K562 (cell line): Measurements from ENCODE around the gene STS.

Experiments used
- BHLHE40 ChIP-seq: IDR thresholded peaks from 2 replicates; pipeline ENCODE4 v1.6.1; 2011; ENCODE audit warnings: low read length, improper control_type of control experiment
- CCAR2 ChIP-seq: fragments of 200-400 bp; formaldehyde crosslinking; IDR thresholded peaks from 2 replicates; pipeline ENCODE4 v1.6.1; 2017; ENCODE audit warnings: mild to moderate bottlenecking, low read depth, low read length
- YY1 ChIP-seq, 3 experiments: IDR thresholded peaks; 2 replicates each; pipeline ENCODE4 v1.6.1; 2011; ENCODE audit warnings: low read length in 2 of 3, mild to moderate bottlenecking in 2 of 3, moderate library complexity in 2 of 3, borderline replicate concordance in 1 of 3, control low read depth in 1 of 3, low read depth in 1 of 3; ENCODE audit not compliant: insufficient read depth in 3 of 3, insufficient replicate concordance in 2 of 3, control insufficient read depth in 1 of 3, insufficient read length in 1 of 3; ENCODE audit errors: extremely low read depth in 1 of 3
- TF ChIP-seq, protein P1 (sequence below), 3 experiments: fragments of 200-800 bp in 1 of 3; sonication (Bioruptor generic) in 1 of 3; sonication (generic) in 1 of 3; formaldehyde crosslinking in 1 of 3; IDR thresholded peaks; 2 replicates each; pipeline versions ENCODE4 v1.6.1 to v1.8.0; 2016 to 2022; ENCODE audit warnings: mild to moderate bottlenecking in 2 of 3, missing compliant biosample characterization in 2 of 3, missing genetic modification characterization in 2 of 3, missing genetic modification reagents in 1 of 3
- TF ChIP-seq, protein P2 (sequence below), 3 experiments: IDR thresholded peaks in 2 of 3; conservative IDR thresholded peaks in 1 of 3; 2 replicates each; pipeline ENCODE4 v1.5.1; 2011 to 2012; ENCODE audit warnings: low read length in 3 of 3, mild to moderate bottlenecking in 3 of 3, control low read depth in 2 of 3, improper control_type of control experiment in 1 of 3, inconsistent platforms in 1 of 3, low read depth in 1 of 3, mixed read lengths in 1 of 3, moderate library complexity in 1 of 3; ENCODE audit not compliant: insufficient read depth in 2 of 3

DNA sequence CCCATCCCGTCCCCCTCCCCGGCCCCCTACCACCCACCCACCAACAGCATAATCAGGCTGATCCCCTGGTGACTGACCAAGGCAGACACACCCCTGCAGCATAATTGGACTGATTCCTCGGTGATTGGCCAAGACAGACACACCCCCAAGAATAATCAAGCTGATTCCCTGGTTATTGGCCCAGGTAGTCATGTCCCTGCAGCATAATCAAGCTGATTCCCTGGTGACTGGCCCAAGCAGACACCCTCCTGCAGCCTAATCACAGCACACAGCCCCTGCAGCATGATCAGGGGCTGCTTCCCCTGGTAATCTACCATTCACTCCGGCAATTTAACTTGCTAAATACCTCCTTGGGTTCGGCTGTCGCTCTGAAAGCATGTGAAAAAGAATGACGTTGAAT, 47.5 kb upstream of the STS start:
- TF ChIP-seq BHLHE40: no peak
- TF ChIP-seq, protein P1, sequence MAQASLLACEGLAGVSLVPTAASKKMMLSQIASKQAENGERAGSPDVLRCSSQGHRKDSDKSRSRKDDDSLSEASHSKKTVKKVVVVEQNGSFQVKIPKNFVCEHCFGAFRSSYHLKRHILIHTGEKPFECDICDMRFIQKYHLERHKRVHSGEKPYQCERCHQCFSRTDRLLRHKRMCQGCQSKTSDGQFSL (CRISPR knock-in tag; IDR thresholded peaks at IDR 0.05): no peak
- TF ChIP-seq, protein P1 (tag; IDR thresholded peaks at IDR 0.05): no peak
- no peak for TF ChIP-seq YY1 (IDR thresholded peaks at IDR 0.05; ENCODE audit: borderline replicate concordance in 1 of 3, control insufficient read depth in 1 of 3, extremely low read depth in 1 of 3, insufficient read depth in 3 of 3, insufficient read length in 1 of 3, insufficient replicate concordance in 2 of 3, low read depth in 1 of 3, low read length in 2 of 3)
- TF ChIP-seq, protein P2, sequence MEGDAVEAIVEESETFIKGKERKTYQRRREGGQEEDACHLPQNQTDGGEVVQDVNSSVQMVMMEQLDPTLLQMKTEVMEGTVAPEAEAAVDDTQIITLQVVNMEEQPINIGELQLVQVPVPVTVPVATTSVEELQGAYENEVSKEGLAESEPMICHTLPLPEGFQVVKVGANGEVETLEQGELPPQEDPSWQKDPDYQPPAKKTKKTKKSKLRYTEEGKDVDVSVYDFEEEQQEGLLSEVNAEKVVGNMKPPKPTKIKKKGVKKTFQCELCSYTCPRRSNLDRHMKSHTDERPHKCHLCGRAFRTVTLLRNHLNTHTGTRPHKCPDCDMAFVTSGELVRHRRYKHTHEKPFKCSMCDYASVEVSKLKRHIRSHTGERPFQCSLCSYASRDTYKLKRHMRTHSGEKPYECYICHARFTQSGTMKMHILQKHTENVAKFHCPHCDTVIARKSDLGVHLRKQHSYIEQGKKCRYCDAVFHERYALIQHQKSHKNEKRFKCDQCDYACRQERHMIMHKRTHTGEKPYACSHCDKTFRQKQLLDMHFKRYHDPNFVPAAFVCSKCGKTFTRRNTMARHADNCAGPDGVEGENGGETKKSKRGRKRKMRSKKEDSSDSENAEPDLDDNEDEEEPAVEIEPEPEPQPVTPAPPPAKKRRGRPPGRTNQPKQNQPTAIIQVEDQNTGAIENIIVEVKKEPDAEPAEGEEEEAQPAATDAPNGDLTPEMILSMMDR (IDR thresholded peaks at IDR 0.05 in 2 of 3, conservative IDR thresholded peaks at IDR 0.05 in 1 of 3; ENCODE audit: insufficient read depth in 2 of 3, low read depth in 1 of 3, low read length in 3 of 3): no peak
- no peak for TF ChIP-seq CCAR2
